ENCODE measurements around the gene MYO5B. TPM values are rescaled to one million over a fixed set of nuclear protein-coding genes. Genes with fewer than 3 reads are reported as not detected.
"Not testable (repeated sequence)": the region's sequence is repeated elsewhere in the genome, so short reads cannot be mapped to it uniquely, and the experiment has no call there.

MYO5B gene
- total RNA-seq, 1 experiment from 2014 or later = 56.7 TPM

DNA sequence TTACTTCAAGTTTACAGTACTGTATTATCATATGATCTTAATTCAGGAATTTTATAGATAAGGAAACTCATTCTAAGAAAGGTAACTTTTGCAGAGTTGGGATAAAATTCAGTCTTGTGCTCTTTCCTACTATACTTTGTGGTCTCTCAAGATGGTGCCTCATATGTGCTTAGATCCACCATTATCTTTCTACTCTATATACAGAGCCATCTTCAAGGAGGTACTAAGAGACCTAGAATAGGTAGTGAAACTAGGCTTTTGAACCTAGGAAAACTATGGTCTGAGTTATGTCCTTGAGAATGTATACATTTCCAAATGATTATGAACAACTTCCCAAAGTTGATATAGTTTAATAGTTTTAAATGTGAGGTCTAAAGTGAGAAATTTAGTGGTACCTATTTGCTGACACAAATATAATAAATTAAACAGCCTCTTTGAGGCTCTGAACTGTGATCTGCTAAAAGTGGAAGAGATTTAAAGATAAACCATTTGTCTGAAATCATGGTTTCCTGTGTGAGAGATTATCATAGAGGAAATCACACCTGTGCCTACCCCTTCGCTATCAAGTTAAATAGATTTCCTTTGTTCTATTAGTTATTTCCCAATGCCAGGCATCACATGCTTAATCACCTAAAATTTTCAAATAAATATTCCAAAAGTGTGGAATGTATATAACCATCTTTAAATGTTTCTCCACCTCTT is 408.8 kb downstream of the MYO5B start:
- no peak overlapping the region for H3K27ac Mint-ChIP-seq (ENCODE audit: unreplicated experiment)
- H3K27me3 Mint-ChIP-seq (ENCODE audit: unreplicated experiment) = no peaks in the 10 kb centered on the region
- no peak overlapping the region for H3K4me3 Mint-ChIP-seq (ENCODE audit: low read depth, unreplicated experiment)
- peaks cover 16% of the 10 kb centered on the region for H3K4me1 Mint-ChIP-seq (ENCODE audit: low read depth, unreplicated experiment)
- peaks cover 14% of the 10 kb centered on the region for H3K36me3 Mint-ChIP-seq (ENCODE audit: insufficient read depth, unreplicated experiment)
- no peak for DNase-seq
- intact Hi-C loops (cut with micrococcal nuclease; ENCODE audit: unreplicated experiment) = loop anchor here (5.0 kb wide), 1 partner anchor 224 kb away; the partner anchor contains the start of gene LIPG
- no TSS peak for BruUV-seq (replicated peaks)
- TF ChIP-seq, protein P1, sequence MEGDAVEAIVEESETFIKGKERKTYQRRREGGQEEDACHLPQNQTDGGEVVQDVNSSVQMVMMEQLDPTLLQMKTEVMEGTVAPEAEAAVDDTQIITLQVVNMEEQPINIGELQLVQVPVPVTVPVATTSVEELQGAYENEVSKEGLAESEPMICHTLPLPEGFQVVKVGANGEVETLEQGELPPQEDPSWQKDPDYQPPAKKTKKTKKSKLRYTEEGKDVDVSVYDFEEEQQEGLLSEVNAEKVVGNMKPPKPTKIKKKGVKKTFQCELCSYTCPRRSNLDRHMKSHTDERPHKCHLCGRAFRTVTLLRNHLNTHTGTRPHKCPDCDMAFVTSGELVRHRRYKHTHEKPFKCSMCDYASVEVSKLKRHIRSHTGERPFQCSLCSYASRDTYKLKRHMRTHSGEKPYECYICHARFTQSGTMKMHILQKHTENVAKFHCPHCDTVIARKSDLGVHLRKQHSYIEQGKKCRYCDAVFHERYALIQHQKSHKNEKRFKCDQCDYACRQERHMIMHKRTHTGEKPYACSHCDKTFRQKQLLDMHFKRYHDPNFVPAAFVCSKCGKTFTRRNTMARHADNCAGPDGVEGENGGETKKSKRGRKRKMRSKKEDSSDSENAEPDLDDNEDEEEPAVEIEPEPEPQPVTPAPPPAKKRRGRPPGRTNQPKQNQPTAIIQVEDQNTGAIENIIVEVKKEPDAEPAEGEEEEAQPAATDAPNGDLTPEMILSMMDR (IDR thresholded peaks at IDR 0.05; ENCODE audit: unreplicated experiment) = no peak
- H3K9me3 Mint-ChIP-seq (ENCODE audit: low read depth, unreplicated experiment) = no peaks in the 10 kb centered on the region
- CTCF ChIA-PET = no interaction called here

DNA sequence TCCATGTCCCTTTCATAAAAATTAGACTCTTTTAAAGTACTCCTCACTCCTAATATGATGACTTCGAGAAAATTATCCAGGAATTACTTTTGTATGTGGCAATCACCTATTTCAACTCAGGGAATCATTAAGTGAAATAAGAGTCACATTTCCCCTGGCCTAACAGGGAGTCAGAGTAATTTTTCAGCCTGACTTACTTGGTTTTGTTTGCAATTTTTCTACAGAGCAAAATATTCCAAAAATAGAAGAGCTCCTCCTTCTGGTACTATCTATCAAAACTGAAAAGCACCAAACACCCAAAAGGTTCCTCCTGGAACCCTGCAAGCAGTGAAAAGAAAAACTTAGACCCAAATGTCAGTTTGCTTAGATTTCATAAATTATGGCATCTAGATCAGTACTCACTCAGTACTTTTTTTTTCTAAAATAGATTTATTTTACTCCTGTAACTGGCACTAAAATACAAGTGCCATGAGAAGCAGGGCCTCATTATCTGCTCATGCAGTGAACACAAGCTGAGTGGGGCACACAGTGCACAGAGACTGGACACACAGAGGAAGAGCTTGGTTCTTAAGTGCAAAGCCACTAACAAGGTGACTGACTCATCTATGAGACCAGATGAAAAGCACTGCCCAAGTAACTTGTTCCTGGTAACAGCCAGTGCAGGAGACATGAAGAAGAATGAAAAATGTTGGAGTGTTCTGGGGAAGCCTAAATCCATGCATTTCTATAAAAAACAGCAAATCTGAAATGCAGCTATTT is 410.3 kb downstream of the MYO5B start:
- Mint-ChIP-seq H3K36me3 (ENCODE audit: insufficient read depth, unreplicated experiment) (peaks cover 14% of the 10 kb centered on the region), H3K27me3 (ENCODE audit: unreplicated experiment) (no peaks in the 10 kb centered on the region), H3K27ac (ENCODE audit: unreplicated experiment) (no peak overlapping the region), H3K4me1 (ENCODE audit: low read depth, unreplicated experiment) (peaks cover 13% of the 10 kb centered on the region), H3K4me3 (ENCODE audit: low read depth, unreplicated experiment) (no peak overlapping the region), H3K9me3 (ENCODE audit: low read depth, unreplicated experiment) (no peaks in the 10 kb centered on the region)
- intact Hi-C loops (cut with micrococcal nuclease; ENCODE audit: unreplicated experiment) = loop anchor here (5.0 kb wide), 1 partner anchor 222 kb away; the partner anchor contains the start of gene LIPG
- BruUV-seq (replicated peaks) = no TSS peak
- TF ChIP-seq, protein P1 (IDR thresholded peaks at IDR 0.05; ENCODE audit: unreplicated experiment) = peak; percentile 25
- DNase-seq = no peak
- CTCF ChIA-PET = interaction anchor here (1.6 kb wide), 1 partner anchor 74 kb away, joined by 6 read pairs; no protein-coding TSS in a partner anchor

DNA sequence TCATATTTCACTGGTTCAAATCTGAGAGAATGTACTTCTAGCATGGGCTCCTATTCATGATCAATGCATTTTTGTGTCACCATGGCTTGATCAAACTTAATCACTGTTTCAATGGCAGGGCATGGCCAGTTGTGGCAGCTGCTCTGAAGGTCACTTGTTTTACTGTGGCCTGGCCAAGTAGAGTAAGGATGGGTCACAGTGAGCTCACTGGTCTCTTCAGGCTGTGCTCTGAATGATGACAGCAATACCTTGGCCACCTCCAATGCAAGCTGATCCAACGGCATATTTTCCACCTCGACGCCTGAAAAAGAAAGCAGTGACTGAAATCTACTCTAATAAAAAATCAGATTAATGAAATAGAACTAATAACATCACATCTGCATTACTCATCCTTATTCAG is 411.3 kb downstream of the MYO5B start:
- H3K36me3 Mint-ChIP-seq (ENCODE audit: insufficient read depth, unreplicated experiment) = peaks cover 14% of the 10 kb centered on the region
- H3K27me3 Mint-ChIP-seq (ENCODE audit: unreplicated experiment); BruUV-seq (replicated peaks); H3K27ac Mint-ChIP-seq (ENCODE audit: unreplicated experiment); H3K4me3 Mint-ChIP-seq (ENCODE audit: low read depth, unreplicated experiment); DNase-seq; H3K4me1 Mint-ChIP-seq (ENCODE audit: low read depth, unreplicated experiment); intact Hi-C loops (cut with micrococcal nuclease; ENCODE audit: unreplicated experiment); H3K9me3 Mint-ChIP-seq (ENCODE audit: low read depth, unreplicated experiment): not testable (repeated sequence)
- CTCF ChIA-PET = interaction anchor here (1.6 kb wide), 1 partner anchor 75 kb away, joined by 6 read pairs; no protein-coding TSS in a partner anchor

DNA sequence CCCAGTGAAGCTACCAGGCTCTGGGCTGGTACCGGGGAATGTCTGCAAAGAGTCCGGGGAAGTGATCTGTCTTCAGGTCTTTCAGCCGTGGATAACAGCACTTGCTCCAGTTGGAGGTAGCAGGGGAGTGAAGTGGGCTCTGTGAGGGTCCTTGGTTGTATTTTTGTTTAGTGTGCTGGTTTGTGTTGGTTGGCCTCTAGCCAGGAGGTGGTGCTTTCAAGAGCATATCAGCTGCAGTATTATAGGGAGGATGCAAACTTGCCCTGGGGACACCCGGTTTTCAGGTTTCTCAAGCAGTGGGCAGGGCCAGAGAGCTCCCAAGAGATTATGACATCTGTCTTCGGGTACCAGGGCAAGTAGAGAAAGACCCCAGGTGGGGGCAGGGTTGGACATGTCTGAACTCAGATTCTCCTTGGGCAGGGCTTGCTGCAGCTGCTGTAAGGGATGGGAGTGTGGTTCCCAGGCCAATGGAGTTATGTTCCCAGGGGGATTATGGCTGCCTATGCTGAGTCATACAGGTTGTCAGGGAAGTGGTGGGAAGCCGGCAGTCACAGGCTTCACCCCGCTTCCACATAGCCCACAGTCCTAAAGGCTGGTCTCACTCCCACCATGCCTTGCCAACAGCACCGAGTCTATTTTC is 416.0 kb downstream of the MYO5B start:
- no TSS peak for BruUV-seq (replicated peaks)
- CTCF ChIA-PET = no interaction called here
- Mint-ChIP-seq H3K9me3 (ENCODE audit: low read depth, unreplicated experiment) (no peaks in the 10 kb centered on the region), H3K27ac (ENCODE audit: unreplicated experiment) (no peak overlapping the region), H3K36me3 (ENCODE audit: insufficient read depth, unreplicated experiment) (peaks cover 3% of the 10 kb centered on the region), H3K4me1 (ENCODE audit: low read depth, unreplicated experiment) (no peaks in the 10 kb centered on the region), H3K4me3 (ENCODE audit: low read depth, unreplicated experiment) (no peak overlapping the region), H3K27me3 (ENCODE audit: unreplicated experiment) (no peaks in the 10 kb centered on the region)
- TF ChIP-seq, protein P1 (IDR thresholded peaks at IDR 0.05; ENCODE audit: unreplicated experiment) = no peak
- no peak for DNase-seq
- intact Hi-C loops (cut with micrococcal nuclease; ENCODE audit: unreplicated experiment) = no loop called here

Small RNAs within 50 kb of the gene (microRNA-seq; reads per million reads assigned to microRNA genes)
- not detected for gene MIR4320

Other genes with a start within 250 kb of the MYO5B start
- gene CFAP53, start 71.3 kb upstream of the MYO5B start, total RNA-seq (2022) = 0.94 and 0.98 TPM in 2 replicates
- 70.5 and 88.0 TPM in 2 replicates for gene MBD1, start 86.4 kb upstream of the MYO5B start, total RNA-seq (2022)
- gene CXXC1, start 92.5 kb upstream of the MYO5B start, total RNA-seq (2022) = 75.1 and 95.2 TPM in 2 replicates
- gene SKA1, start 179.9 kb upstream of the MYO5B start, total RNA-seq (2022) = 20.3 and 22.5 TPM in 2 replicates